HCT116 (cell line): ENCODE results near the gene DGCR6L. TPM values are rescaled to one million over a fixed set of nuclear protein-coding genes. Genes with fewer than 3 reads are reported as not detected.

Source experiments
- ATAC-seq: fragments of 200-7000 bp; cut with Tn5 transposase; 2 replicates; pipeline ENCODE4 v1.9.1; 2020; ENCODE audit warnings: mild to moderate bottlenecking, moderate library complexity
- BruUV-seq: library from RNA; stranded (reverse); fragments of 400-500 nt; replicated peaks from 2 replicates; lab custom pipeline; 2021; lab: Mats Ljungman, UMichigan
- CTCF ChIA-PET: fragments of 300-600 bp; sonication (Branson Sonifier 250); formaldehyde crosslinking; loops from one replicate; lab custom pipeline; 2021; ENCODE audit warnings: antibody characterized with exemption; lab: Charles Lee
- POLR2A ChIA-PET: fragments of 300-600, 350-600 bp; sonication (Branson Sonifier 250); formaldehyde crosslinking; loops from one replicate; lab custom pipeline; 2021; ENCODE audit warnings: antibody characterized with exemption; lab: Charles Lee
- RAD21 ChIA-PET, 2 experiments: fragments of 300-600 bp; sonication (Branson Sonifier 250); formaldehyde crosslinking; loops; one replicate each; lab custom pipeline; 2023; ENCODE audit warnings: low total read pairs in 2 of 2; ENCODE audit not compliant: uncharacterized antibody in 2 of 2, unreplicated experiment in 2 of 2, low non-redundant PET in 1 of 2; lab: Charles Lee
- DNase-seq: peaks from one replicate; pipeline ENCODE4 v3.0.0-alpha.2; 2010; ENCODE audit warnings: low read depth, low spot score
- H2AFZ ChIP-seq: fragments of 200-600 bp; shearing (Covaris generic), sonication (generic); 2 replicates; pipeline ENCODE4 v1.6.1; 2017; ENCODE audit warnings: low read depth, mixed run types, mixed read lengths, antibody characterized with exemption, low read length; ENCODE audit not compliant: poor library complexity, severe bottlenecking
- H3K27ac ChIP-seq: 2 replicates; pipeline ENCODE4 v1.5.1; 2012; ENCODE audit warnings: low read depth, low read length
- H3K27me3 ChIP-seq: fragments of 200-600 bp; sonication (generic); 2 replicates; pipeline ENCODE4 v1.6.1; 2016; ENCODE audit warnings: mixed run types, low read length, mixed read lengths; ENCODE audit not compliant: insufficient read depth
- H3K36me3 ChIP-seq, 2 experiments: fragments of 200-500 bp in 1 of 2; fragments of 200-600 bp in 1 of 2; sonication (Bioruptor generic) in 1 of 2; sonication (generic) in 1 of 2; 2 replicates each; pipeline versions ENCODE4 v1.5.1 to v1.6.1; 2014 to 2016; ENCODE audit warnings: low read length in 2 of 2, inconsistent platforms in 1 of 2, mixed read lengths in 1 of 2, mixed run types in 1 of 2; ENCODE audit not compliant: insufficient read depth in 2 of 2, control insufficient read depth in 1 of 2
- H3K4me1 ChIP-seq, 2 experiments: fragments of 200-600 bp in 1 of 2; sonication (generic) in 1 of 2; 2 replicates each; pipeline versions ENCODE4 v1.5.1 to v1.6.1; 2012 to 2017; ENCODE audit warnings: low read length in 2 of 2, inconsistent platforms in 1 of 2, mild to moderate bottlenecking in 1 of 2, mixed read lengths in 1 of 2, mixed run types in 1 of 2, moderate library complexity in 1 of 2; ENCODE audit not compliant: insufficient read depth in 2 of 2, control insufficient read depth in 1 of 2
- H3K4me2 ChIP-seq: fragments of 200-600 bp; sonication (generic); 2 replicates; pipeline ENCODE4 v1.6.1; 2017; ENCODE audit warnings: mixed run types, low read length, mixed read lengths
- H3K4me3 ChIP-seq, 2 experiments: fragments of 200-600 bp in 1 of 2; sonication (generic) in 1 of 2; replicated peaks in 1 of 2; 2 replicates each; pipeline ENCODE4 v1.5.1; 2011 to 2016; ENCODE audit warnings: low read length in 2 of 2, control low read depth in 1 of 2, low read depth in 1 of 2, mild to moderate bottlenecking in 1 of 2, mixed read lengths in 1 of 2, mixed run types in 1 of 2
- H3K79me2 ChIP-seq: fragments of 200-600 bp; sonication (generic); 2 replicates; pipeline ENCODE4 v1.6.1; 2017; ENCODE audit warnings: mild to moderate bottlenecking, mixed run types, low read length, moderate library complexity, mixed read lengths; ENCODE audit not compliant: insufficient read depth
- H3K9ac ChIP-seq: fragments of 200-600 bp; sonication (generic); 2 replicates; pipeline ENCODE4 v1.6.1; 2016; ENCODE audit warnings: low read length, mixed read lengths
- H3K9me2 ChIP-seq: fragments of 200-600 bp; sonication (generic), shearing (Covaris generic); 2 replicates; pipeline ENCODE4 v1.6.1; 2017; ENCODE audit warnings: mixed run types, mild to moderate bottlenecking, moderate library complexity; ENCODE audit not compliant: insufficient read depth
- H3K9me3 ChIP-seq, 2 experiments: fragments of 200-500 bp in 1 of 2; fragments of 200-600 bp in 1 of 2; sonication (Bioruptor generic) in 1 of 2; sonication (generic) in 1 of 2; 2 replicates each; pipeline ENCODE4 v1.6.1; 2014 to 2017; ENCODE audit warnings: low read length in 2 of 2, mixed read lengths in 2 of 2, inconsistent platforms in 1 of 2, low read depth in 1 of 2, mild to moderate bottlenecking in 1 of 2, mixed run types in 1 of 2, moderate library complexity in 1 of 2; ENCODE audit not compliant: control insufficient read depth in 1 of 2, insufficient read depth in 1 of 2
- H4K20me1 ChIP-seq: fragments of 200-600 bp; sonication (generic), shearing (Covaris generic); 2 replicates; pipeline ENCODE4 v1.6.1; 2017; ENCODE audit warnings: mixed run types, mild to moderate bottlenecking, moderate library complexity; ENCODE audit not compliant: insufficient read depth
- CBX3 ChIP-seq: IDR thresholded peaks from 2 replicates; pipeline ENCODE4 v1.6.1; 2012; ENCODE audit warnings: low read depth
- EGR1 ChIP-seq: IDR thresholded peaks from 2 replicates; pipeline ENCODE4 v1.6.1; 2012; ENCODE audit warnings: low read depth
- EZH2phosphoT487 ChIP-seq: fragments of 200-600 bp; IDR thresholded peaks from 2 replicates; pipeline ENCODE4 v1.6.1; 2018; ENCODE audit warnings: antibody characterized with exemption, borderline replicate concordance
- JUND ChIP-seq: IDR thresholded peaks from 2 replicates; pipeline ENCODE4 v1.6.1; 2012
- POLR2AphosphoS5 ChIP-seq: IDR thresholded peaks from 2 replicates; pipeline ENCODE4 v1.6.1; 2011; ENCODE audit warnings: mild to moderate bottlenecking, low read depth, low read length, moderate library complexity
- SIN3A ChIP-seq: IDR thresholded peaks from 2 replicates; pipeline ENCODE4 v1.6.1; 2012; ENCODE audit warnings: low read depth
- YY1 ChIP-seq: IDR thresholded peaks from 2 replicates; pipeline ENCODE4 v1.6.1; 2011; ENCODE audit warnings: low read length, low read depth, moderate library complexity, mild to moderate bottlenecking; ENCODE audit not compliant: insufficient replicate concordance; ENCODE audit errors: extremely low read depth
- ZFX ChIP-seq: fragments of 450-650 bp; IDR thresholded peaks from 2 replicates; pipeline ENCODE4 v1.6.1; 2017
- ZNF274 ChIP-seq: fragments of 200-500 bp; sonication (Bioruptor generic); IDR thresholded peaks from 2 replicates; pipeline ENCODE4 v1.6.1; 2014; ENCODE audit warnings: mild to moderate bottlenecking, low read depth, low read length, inconsistent platforms
- intact Hi-C: fragments of 100-400 bp; cut with micrococcal nuclease; formaldehyde crosslinking; loops from 2 replicates; pipeline ENCODE4 v1.10.0; 2022
- total RNA-seq: library from RNA; stranded (reverse); gene quantifications from one replicate; pipeline ENCODE4 v1.2.1, GENCODE V29; 2021; ENCODE audit not compliant: unreplicated experiment
- TF ChIP-seq, protein P1 (sequence below): IDR thresholded peaks from 2 replicates; pipeline ENCODE4 v1.6.1; 2011; ENCODE audit warnings: mild to moderate bottlenecking, low read length, moderate library complexity; ENCODE audit not compliant: insufficient replicate concordance; ENCODE audit errors: extremely low read depth
- TF ChIP-seq, protein P2 (sequence below), 3 experiments: fragments of 200-600 bp in 1 of 3; sonication (generic) in 1 of 3; IDR thresholded peaks in 2 of 3; conservative IDR thresholded peaks in 1 of 3; 2 replicates each; pipeline ENCODE4 v1.5.1; 2012 to 2017; ENCODE audit warnings: low read depth in 2 of 3, low read length in 2 of 3, antibody characterized with exemption in 1 of 3, borderline replicate concordance in 1 of 3, control low read depth in 1 of 3, mild to moderate bottlenecking in 1 of 3, mixed read lengths in 1 of 3, mixed run types in 1 of 3, moderate library complexity in 1 of 3; ENCODE audit not compliant: insufficient read depth in 1 of 3

Gene DGCR6L
- total RNA-seq, 1 experiment from 2014 or later, result 44.9 TPM

DNA sequence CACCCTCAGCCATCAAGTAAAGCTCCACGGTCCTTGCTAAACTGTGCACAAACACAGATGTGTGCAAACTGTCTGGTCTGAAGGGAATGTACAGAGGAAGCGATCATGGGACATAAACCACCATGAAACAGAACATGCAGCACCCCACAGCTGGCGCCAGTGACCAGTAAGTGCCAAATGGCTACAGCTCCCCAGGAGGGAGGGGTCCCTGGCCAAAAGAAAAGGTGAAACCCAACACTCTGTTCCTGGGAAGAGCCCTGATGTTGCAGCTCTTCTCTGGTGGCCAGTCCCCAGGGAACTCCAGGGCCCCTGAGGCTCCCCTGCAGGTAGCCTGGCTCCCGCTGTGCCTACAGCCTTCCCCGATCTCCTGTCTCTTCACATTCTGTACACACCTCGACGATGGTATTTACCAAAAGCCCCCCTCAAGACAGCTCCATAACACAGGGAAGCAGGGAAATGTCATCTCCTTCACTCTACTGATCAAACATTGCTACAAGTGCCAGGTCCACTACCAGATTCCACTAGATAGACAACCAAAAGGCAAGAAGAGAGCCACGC lies 2.9 kb downstream of the DGCR6L start:
- H2AFZ ChIP-seq, result no peak overlapping the region
- H3K4me2 ChIP-seq, result peak overlapping the region; percentile 5; the same call in 1 of the 2 replicates
- H3K27ac ChIP-seq, result no peak overlapping the region
- CTCF ChIA-PET, result interaction anchor here (1.3 kb wide), 1 partner anchor 160 kb away, joined by 4 read pairs; no protein-coding TSS in a partner anchor
- H3K27me3 ChIP-seq, result no peaks in the 10 kb centered on the region
- no peaks in the 10 kb centered on the region for H3K9me3 ChIP-seq
- no peak overlapping the region for H3K9ac ChIP-seq
- ATAC-seq (no peak), DNase-seq (no peak)
- H3K4me3 ChIP-seq, result no peak overlapping the region
- no TSS peak for BruUV-seq
- no peaks in the 10 kb centered on the region for H3K9me2 ChIP-seq
- H3K4me1 ChIP-seq, result peaks cover 5 to 24% of the 10 kb centered on the region in 2 experiments
- H4K20me1 ChIP-seq, result no peaks in the 10 kb centered on the region
- no peaks in the 10 kb centered on the region for H3K36me3 ChIP-seq
- H3K79me2 ChIP-seq, result peaks cover 10% of the 10 kb centered on the region; the same call in 1 of the 2 replicates
- RAD21 ChIA-PET, result interaction anchor here in 1 of 2 experiments (0.5 kb wide), 1 partner anchor 21 kb away, joined by 3 read pairs; no protein-coding TSS in a partner anchor
- no peak for TF ChIP-seq ZFX
- TF ChIP-seq, protein P1, sequence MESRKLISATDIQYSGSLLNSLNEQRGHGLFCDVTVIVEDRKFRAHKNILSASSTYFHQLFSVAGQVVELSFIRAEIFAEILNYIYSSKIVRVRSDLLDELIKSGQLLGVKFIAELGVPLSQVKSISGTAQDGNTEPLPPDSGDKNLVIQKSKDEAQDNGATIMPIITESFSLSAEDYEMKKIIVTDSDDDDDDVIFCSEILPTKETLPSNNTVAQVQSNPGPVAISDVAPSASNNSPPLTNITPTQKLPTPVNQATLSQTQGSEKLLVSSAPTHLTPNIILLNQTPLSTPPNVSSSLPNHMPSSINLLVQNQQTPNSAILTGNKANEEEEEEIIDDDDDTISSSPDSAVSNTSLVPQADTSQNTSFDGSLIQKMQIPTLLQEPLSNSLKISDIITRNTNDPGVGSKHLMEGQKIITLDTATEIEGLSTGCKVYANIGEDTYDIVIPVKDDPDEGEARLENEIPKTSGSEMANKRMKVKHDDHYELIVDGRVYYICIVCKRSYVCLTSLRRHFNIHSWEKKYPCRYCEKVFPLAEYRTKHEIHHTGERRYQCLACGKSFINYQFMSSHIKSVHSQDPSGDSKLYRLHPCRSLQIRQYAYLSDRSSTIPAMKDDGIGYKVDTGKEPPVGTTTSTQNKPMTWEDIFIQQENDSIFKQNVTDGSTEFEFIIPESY, result no peak
- no peak for TF ChIP-seq YY1
- no peak for TF ChIP-seq POLR2AphosphoS5
- TF ChIP-seq CBX3, result no peak
- no peak for TF ChIP-seq EZH2phosphoT487
- no peak for TF ChIP-seq ZNF274
- TF ChIP-seq, protein P2, sequence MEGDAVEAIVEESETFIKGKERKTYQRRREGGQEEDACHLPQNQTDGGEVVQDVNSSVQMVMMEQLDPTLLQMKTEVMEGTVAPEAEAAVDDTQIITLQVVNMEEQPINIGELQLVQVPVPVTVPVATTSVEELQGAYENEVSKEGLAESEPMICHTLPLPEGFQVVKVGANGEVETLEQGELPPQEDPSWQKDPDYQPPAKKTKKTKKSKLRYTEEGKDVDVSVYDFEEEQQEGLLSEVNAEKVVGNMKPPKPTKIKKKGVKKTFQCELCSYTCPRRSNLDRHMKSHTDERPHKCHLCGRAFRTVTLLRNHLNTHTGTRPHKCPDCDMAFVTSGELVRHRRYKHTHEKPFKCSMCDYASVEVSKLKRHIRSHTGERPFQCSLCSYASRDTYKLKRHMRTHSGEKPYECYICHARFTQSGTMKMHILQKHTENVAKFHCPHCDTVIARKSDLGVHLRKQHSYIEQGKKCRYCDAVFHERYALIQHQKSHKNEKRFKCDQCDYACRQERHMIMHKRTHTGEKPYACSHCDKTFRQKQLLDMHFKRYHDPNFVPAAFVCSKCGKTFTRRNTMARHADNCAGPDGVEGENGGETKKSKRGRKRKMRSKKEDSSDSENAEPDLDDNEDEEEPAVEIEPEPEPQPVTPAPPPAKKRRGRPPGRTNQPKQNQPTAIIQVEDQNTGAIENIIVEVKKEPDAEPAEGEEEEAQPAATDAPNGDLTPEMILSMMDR (IDR thresholded peaks at IDR 0.05 in 2 of 3, conservative IDR thresholded peaks at IDR 0.05 in 1 of 3; ENCODE audit: borderline replicate concordance in 1 of 3, insufficient read depth in 1 of 3, low read depth in 2 of 3, low read length in 2 of 3), result no peak
- TF ChIP-seq SIN3A, result no peak
- no peak for TF ChIP-seq EGR1
- no peak for TF ChIP-seq JUND
- POLR2A ChIA-PET, result no interaction called here
- intact Hi-C loops, result no loop called here
